Activated gamma-delta T cell treated with Interleukin-2 at 50 U/mL for 16 hours (primary cell): ENCODE data around the gene JMJD1C.

Experiments used
- DNase-seq: peaks from one replicate; pipeline ENCODE4 v3.0.0-alpha.2; 2020

The JMJD1C gene

GRCh38 chr10:63477927-63478326 lies 12.2 kb upstream of the JMJD1C start:
- DNase-seq, result no peak

GRCh38 chr10:63474488-63474887 lies 8.7 kb upstream of the JMJD1C start:
- no peak for DNase-seq

- no peak for DNase-seq
Measured at GRCh38 chr10:63470928-63471327, 5.2 kb upstream of the JMJD1C start.

GRCh38 chr10:63468947-63469346 lies 3.2 kb upstream of the JMJD1C start:
- DNase-seq, result no peak

- DNase-seq, result no peak
Measured at GRCh38 chr10:63467841-63468240, 2.1 kb upstream of the JMJD1C start.

GRCh38 chr10:63466144-63466935 lies 563 bp upstream of the JMJD1C start:
- peak; percentile 29 for DNase-seq

- no peak for DNase-seq
Measured at GRCh38 chr10:63464402-63465292, 1.1 kb downstream of the JMJD1C start.

GRCh38 chr10:63462442-63462841 lies 3.3 kb downstream of the JMJD1C start:
- DNase-seq, result no peak

- no peak for DNase-seq
Measured at GRCh38 chr10:63458177-63458576, 7.6 kb downstream of the JMJD1C start.

GRCh38 chr10:63457594-63457993 lies 8.2 kb downstream of the JMJD1C start:
- no peak for DNase-seq

- DNase-seq, result no peak
Measured at GRCh38 chr10:63456437-63457210, 9.2 kb downstream of the JMJD1C start.

- no peak for DNase-seq
Measured at GRCh38 chr10:63455507-63455906, 10.3 kb downstream of the JMJD1C start.

GRCh38 chr10:63454631-63455030 lies 11.1 kb downstream of the JMJD1C start:
- DNase-seq, result no peak

- no peak for DNase-seq
Measured at GRCh38 chr10:63452524-63452923, 13.3 kb downstream of the JMJD1C start.

- DNase-seq, result no peak
Measured at GRCh38 chr10:63446716-63447440, 18.9 kb downstream of the JMJD1C start.

GRCh38 chr10:63441404-63441803 lies 24.4 kb downstream of the JMJD1C start:
- DNase-seq, result no peak

- DNase-seq, result no peak
Measured at GRCh38 chr10:63439607-63440006, 26.2 kb downstream of the JMJD1C start.

GRCh38 chr10:63438506-63439498 lies 27.0 kb downstream of the JMJD1C start:
- DNase-seq, result no peak

- DNase-seq, result no peak
Measured at GRCh38 chr10:63437116-63437949, 28.4 kb downstream of the JMJD1C start.

GRCh38 chr10:63436225-63436624 lies 29.6 kb downstream of the JMJD1C start:
- no peak for DNase-seq
